ENCODE results near the gene FAM83B. TPM values are rescaled to one million over a fixed set of nuclear protein-coding genes. Genes with fewer than 3 reads are reported as not detected.

FAM83B gene
- total RNA-seq (2021) (3.9 to 4.2 TPM (median 4.0 TPM) in 3 replicates), Bru-seq, nascent RNA (percentile 56 among the genes with signal in this experiment)
- long read RNA-seq, experiment 1, partial matches to known transcripts = 2 of 6 reads
- long read RNA-seq, experiment 1, other reads (novel, unspliced or antisense) = 2 of 6 reads
- long read RNA-seq, experiment 2, partial matches to known transcripts = 1 of 1 reads
- long read RNA-seq, experiment 2, other reads (novel, unspliced or antisense) = 0 of 1 reads
- long read RNA-seq, experiment 3, partial matches to known transcripts = 2 of 2 reads
- long read RNA-seq, experiment 3, other reads (novel, unspliced or antisense) = 0 of 2 reads

- Mint-ChIP-seq H3K36me3 (no peaks in the 10 kb centered on the region), H3K27me3 (ENCODE audit: low read depth) (peaks cover 26% of the 10 kb centered on the region), H3K27ac (peak within 1 kb of the TSS; percentile 59), H3K4me3 (peak within 1 kb of the TSS; percentile 94), H3K4me1 (peaks cover 20% of the 10 kb centered on the region), H3K9me3 (no peaks in the 10 kb centered on the region)
- CTCF ChIA-PET = no interaction called here
- DNase-seq (ENCODE audit: low spot score) = peak; percentile 82
- peak; percentile 87 for ATAC-seq
- POLR2A ChIA-PET = no interaction called here
- TF ChIP-seq ZNF512 (CRISPR knock-in tag; IDR thresholded peaks at IDR 0.05; ENCODE audit: borderline replicate concordance) = no peak
- TF ChIP-seq NFE2L1 (CRISPR knock-in tag; IDR thresholded peaks at IDR 0.05) = no peak
- TF ChIP-seq USF1 (CRISPR knock-in tag; IDR thresholded peaks at IDR 0.05) = peak; percentile 32; the same call in 1 of the 2 replicates
- TF ChIP-seq ATF6 (CRISPR knock-in tag; IDR thresholded peaks at IDR 0.05) = no peak
- no peak for TF ChIP-seq AR (CRISPR knock-in tag; IDR thresholded peaks at IDR 0.05)
- no peak for TF ChIP-seq ZMAT4 (CRISPR knock-in tag; IDR thresholded peaks at IDR 0.05)
- no peak for TF ChIP-seq NFYB (CRISPR knock-in tag; conservative IDR thresholded peaks at IDR 0.05; ENCODE audit: low read depth)
- TF ChIP-seq MAX (CRISPR knock-in tag; IDR thresholded peaks at IDR 0.05) = peak; percentile 62
- TF ChIP-seq ELF4 (CRISPR knock-in tag; IDR thresholded peaks at IDR 0.05; ENCODE audit: low read depth) = no peak
- TF ChIP-seq ZBTB43 (CRISPR knock-in tag; IDR thresholded peaks at IDR 0.05) = no peak
- no peak for TF ChIP-seq MLX (CRISPR knock-in tag; IDR thresholded peaks at IDR 0.05)
- TF ChIP-seq NR2C2 (CRISPR knock-in tag; IDR thresholded peaks at IDR 0.05) = no peak
- TF ChIP-seq EMX1 (CRISPR knock-in tag; IDR thresholded peaks at IDR 0.05) = no peak
- TF ChIP-seq IRF1 (CRISPR knock-in tag; IDR thresholded peaks at IDR 0.05) = no peak
- TF ChIP-seq AFF4 (CRISPR knock-in tag; IDR thresholded peaks at IDR 0.05; ENCODE audit: borderline replicate concordance) = no peak
- TF ChIP-seq PRDM15 (CRISPR knock-in tag; IDR thresholded peaks at IDR 0.05) = no peak
These were observed at the start of gene FAM83B for GRCh38 chr6:54846243-54846856. Gene FAM83B (plus strand): TSS chr6:54846771. CDS start chr6:54870247, 23,476 bp downstream.
